ENCODE data around the gene LPP. TPM values are rescaled to one million over a fixed set of nuclear protein-coding genes. Genes with fewer than 3 reads are reported as not detected.

Gene LPP
- total RNA-seq, 3 donors from 2014 or later, result 262 to 816 (median 325) TPM

GRCh38 chr3:188330138-188330537 is 176.2 kb downstream of the LPP start:
- ATAC-seq, result no peak
- H3K36me3 ChIP-seq (ENCODE audit: low read depth), result no peaks in the 10 kb centered on the region
- no peak for TF ChIP-seq CTCF (IDR thresholded peaks at IDR 0.05)

GRCh38 chr3:188331166-188331565 is 177.2 kb downstream of the LPP start:
- no peak for TF ChIP-seq CTCF (IDR thresholded peaks at IDR 0.05)
- Histone ChIP-seq H3K4me3 (no peak overlapping the region), H3K36me3 (ENCODE audit: low read depth) (no peaks in the 10 kb centered on the region), H3K9me3 (no peaks in the 10 kb centered on the region), H3K4me1 (ENCODE audit: low read depth) (no peaks in the 10 kb centered on the region)
- intact Hi-C loops (cut with DNase I, micrococcal nuclease), result no loop called here
- no peak for ATAC-seq
- DNase-seq, result no peak

More at GRCh38 chr3:188330138-188330537, 176.2 kb downstream of the LPP start:
- Histone ChIP-seq H3K9me3 (no peaks in the 10 kb centered on the region), H3K4me1 (ENCODE audit: low read depth) (no peaks in the 10 kb centered on the region), H3K4me3 (no peak overlapping the region)
- no peak for DNase-seq
- intact Hi-C loops (cut with DNase I, micrococcal nuclease), result no loop called here

- TF ChIP-seq CTCF (IDR thresholded peaks at IDR 0.05), result no peak
- intact Hi-C loops (cut with DNase I, micrococcal nuclease), result no loop called here
- ATAC-seq, result no peak
- H3K4me3 ChIP-seq, result no peak overlapping the region
- no peaks in the 10 kb centered on the region for H3K36me3 ChIP-seq (ENCODE audit: low read depth)
- no peaks in the 10 kb centered on the region for H3K4me1 ChIP-seq (ENCODE audit: low read depth)
- DNase-seq, result no peak
- no peaks in the 10 kb centered on the region for H3K9me3 ChIP-seq
These were observed 178.1 kb downstream of the LPP start for GRCh38 chr3:188332085-188332484.

GRCh38 chr3:188335656-188336055 is 181.7 kb downstream of the LPP start:
- Histone ChIP-seq H3K36me3 (ENCODE audit: low read depth) (no peaks in the 10 kb centered on the region), H3K4me1 (ENCODE audit: low read depth) (no peaks in the 10 kb centered on the region), H3K4me3 (no peak overlapping the region), H3K9me3 (no peaks in the 10 kb centered on the region)
- intact Hi-C loops (cut with DNase I, micrococcal nuclease), result no loop called here
- ATAC-seq, result no peak
- DNase-seq, result no peak
- no peak for TF ChIP-seq CTCF (IDR thresholded peaks at IDR 0.05)

GRCh38 chr3:188336178-188336577 is 182.2 kb downstream of the LPP start:
- intact Hi-C loops (cut with DNase I, micrococcal nuclease), result no loop called here
- no peak for DNase-seq
- H3K36me3 ChIP-seq (ENCODE audit: low read depth), result no peaks in the 10 kb centered on the region
- no peak overlapping the region for H3K4me3 ChIP-seq
- peak; percentile 19 for ATAC-seq
- no peaks in the 10 kb centered on the region for H3K4me1 ChIP-seq (ENCODE audit: low read depth)
- H3K9me3 ChIP-seq, result no peaks in the 10 kb centered on the region
- TF ChIP-seq CTCF (IDR thresholded peaks at IDR 0.05), result no peak

- Histone ChIP-seq H3K36me3 (ENCODE audit: low read depth) (no peaks in the 10 kb centered on the region), H3K4me1 (ENCODE audit: low read depth) (no peaks in the 10 kb centered on the region), H3K4me3 (no peak overlapping the region), H3K9me3 (no peaks in the 10 kb centered on the region)
- ATAC-seq (no peak), DNase-seq (no peak)
- no peak for TF ChIP-seq CTCF (IDR thresholded peaks at IDR 0.05)
- intact Hi-C loops (cut with DNase I, micrococcal nuclease), result no loop called here
These were observed 183.3 kb downstream of the LPP start for GRCh38 chr3:188337232-188337631.
